MCF 10A (cell line): ENCODE data around the gene TCIRG1. TPM values are rescaled to one million over a fixed set of nuclear protein-coding genes. Genes with fewer than 3 reads are reported as not detected.

Experiments
- BruUV-seq: library from RNA; stranded (reverse); fragments of 400-500 nt; replicated peaks from 2 replicates; lab custom pipeline; 2021; lab: Mats Ljungman, UMichigan
- CTCF ChIA-PET: fragments of 300-600 bp; sonication (Branson Sonifier 250); formaldehyde crosslinking; extraction: SDS; loops from one replicate; lab custom pipeline; 2021; ENCODE audit warnings: antibody characterized with exemption, inconsistent platforms; lab: Yijun Ruan, JAX
- POLR2A ChIA-PET: fragments of 300-600, 350-650 bp; sonication (Branson Sonifier 250); formaldehyde crosslinking; extraction: SDS; loops from one replicate; lab custom pipeline; 2020; ENCODE audit warnings: antibody characterized with exemption, inconsistent platforms; lab: Yijun Ruan, JAX
- DNase-seq: peaks from one replicate; pipeline ENCODE4 v3.0.0-alpha.2; 2018; ENCODE audit not compliant: unreplicated experiment
- H3K27ac Mint-ChIP-seq: one replicate; pipeline ENCODE4 v1.8.0; 2022; ENCODE audit warnings: mild to moderate bottlenecking, low read depth, mixed read lengths; ENCODE audit not compliant: unreplicated experiment
- H3K27me3 Mint-ChIP-seq: one replicate; pipeline ENCODE4 v1.8.0; 2022; ENCODE audit warnings: mixed read lengths; ENCODE audit not compliant: insufficient read depth, unreplicated experiment
- H3K36me3 Mint-ChIP-seq: one replicate; pipeline ENCODE4 v1.8.0; 2022; ENCODE audit warnings: mild to moderate bottlenecking, moderate library complexity, mixed read lengths; ENCODE audit not compliant: insufficient read depth, unreplicated experiment
- H3K4me1 Mint-ChIP-seq: one replicate; pipeline ENCODE4 v1.8.0; 2022; ENCODE audit warnings: mixed read lengths; ENCODE audit not compliant: insufficient read depth, unreplicated experiment
- H3K4me3 Mint-ChIP-seq: one replicate; pipeline ENCODE4 v1.8.0; 2022; ENCODE audit warnings: mild to moderate bottlenecking, moderate library complexity, mixed read lengths; ENCODE audit not compliant: unreplicated experiment
- H3K9me3 Mint-ChIP-seq: one replicate; pipeline ENCODE4 v1.8.0; 2022; ENCODE audit warnings: mixed read lengths; ENCODE audit not compliant: unreplicated experiment
- intact Hi-C: fragments of 100-400 bp; cut with micrococcal nuclease; formaldehyde crosslinking; loops from 2 replicates; pipeline ENCODE4 v1.14.1; 2022
- total RNA-seq: library from RNA; stranded (reverse); gene quantifications from 2 replicates; pipeline ENCODE4 v1.2.3, GENCODE V29; 2022
- TF ChIP-seq, protein P1 (sequence below): fragments of 200-600 bp; IDR thresholded peaks from one replicate; pipeline ENCODE4 v1.8.0; 2022; ENCODE audit warnings: antibody characterized with exemption, mild to moderate bottlenecking; ENCODE audit not compliant: unreplicated experiment

TCIRG1 gene
- total RNA-seq, 1 experiment from 2014 or later: 12.3 TPM

DNA sequence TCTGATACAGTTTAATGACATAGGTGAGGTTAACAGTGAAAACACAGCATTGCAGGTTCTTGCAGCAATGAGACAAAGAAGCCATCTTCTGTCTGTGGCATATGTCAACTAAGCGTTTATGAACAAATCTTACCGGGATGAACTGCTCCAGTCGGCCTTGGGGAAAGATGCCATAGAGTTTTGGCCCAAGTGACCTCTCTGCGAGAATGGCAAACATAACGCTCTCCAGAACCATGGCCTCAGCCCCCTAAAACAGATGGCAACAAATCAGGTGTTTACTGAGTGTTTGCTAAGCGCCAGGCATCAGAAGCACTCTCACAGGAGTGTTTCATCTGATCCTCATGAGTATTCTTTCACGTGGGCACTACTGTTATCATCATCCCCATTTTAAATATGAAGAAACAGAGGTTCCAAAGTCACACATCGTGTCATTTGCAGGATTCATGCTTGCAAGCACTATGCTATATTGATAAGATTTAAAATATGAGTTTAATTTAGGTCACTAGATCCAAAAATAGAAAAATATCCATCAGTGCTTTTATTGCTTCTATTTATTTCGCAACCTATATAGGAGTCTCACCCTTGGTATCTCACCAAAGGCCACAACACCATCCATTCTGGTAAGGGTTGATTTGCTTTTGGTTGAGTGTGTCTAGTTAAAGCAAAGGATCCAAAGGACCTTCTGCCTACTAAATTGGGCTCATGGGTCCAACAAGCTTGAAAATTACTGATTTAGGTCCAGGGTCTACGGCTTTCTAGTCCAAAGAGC lies 35.9 kb downstream of the TCIRG1 start:
- CTCF ChIA-PET: no interaction called here
- Mint-ChIP-seq H3K4me3 (no peak overlapping the region), H3K27ac (no peak overlapping the region), H3K9me3 (no peaks in the 10 kb centered on the region), H3K36me3 (peaks cover 7% of the 10 kb centered on the region), H3K4me1 (no peaks in the 10 kb centered on the region), H3K27me3 (no peaks in the 10 kb centered on the region)
- POLR2A ChIA-PET: no interaction called here
- BruUV-seq: no TSS peak
- intact Hi-C loops: no loop called here
- TF ChIP-seq, protein P1, sequence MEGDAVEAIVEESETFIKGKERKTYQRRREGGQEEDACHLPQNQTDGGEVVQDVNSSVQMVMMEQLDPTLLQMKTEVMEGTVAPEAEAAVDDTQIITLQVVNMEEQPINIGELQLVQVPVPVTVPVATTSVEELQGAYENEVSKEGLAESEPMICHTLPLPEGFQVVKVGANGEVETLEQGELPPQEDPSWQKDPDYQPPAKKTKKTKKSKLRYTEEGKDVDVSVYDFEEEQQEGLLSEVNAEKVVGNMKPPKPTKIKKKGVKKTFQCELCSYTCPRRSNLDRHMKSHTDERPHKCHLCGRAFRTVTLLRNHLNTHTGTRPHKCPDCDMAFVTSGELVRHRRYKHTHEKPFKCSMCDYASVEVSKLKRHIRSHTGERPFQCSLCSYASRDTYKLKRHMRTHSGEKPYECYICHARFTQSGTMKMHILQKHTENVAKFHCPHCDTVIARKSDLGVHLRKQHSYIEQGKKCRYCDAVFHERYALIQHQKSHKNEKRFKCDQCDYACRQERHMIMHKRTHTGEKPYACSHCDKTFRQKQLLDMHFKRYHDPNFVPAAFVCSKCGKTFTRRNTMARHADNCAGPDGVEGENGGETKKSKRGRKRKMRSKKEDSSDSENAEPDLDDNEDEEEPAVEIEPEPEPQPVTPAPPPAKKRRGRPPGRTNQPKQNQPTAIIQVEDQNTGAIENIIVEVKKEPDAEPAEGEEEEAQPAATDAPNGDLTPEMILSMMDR: no peak
- no peak for DNase-seq

DNA sequence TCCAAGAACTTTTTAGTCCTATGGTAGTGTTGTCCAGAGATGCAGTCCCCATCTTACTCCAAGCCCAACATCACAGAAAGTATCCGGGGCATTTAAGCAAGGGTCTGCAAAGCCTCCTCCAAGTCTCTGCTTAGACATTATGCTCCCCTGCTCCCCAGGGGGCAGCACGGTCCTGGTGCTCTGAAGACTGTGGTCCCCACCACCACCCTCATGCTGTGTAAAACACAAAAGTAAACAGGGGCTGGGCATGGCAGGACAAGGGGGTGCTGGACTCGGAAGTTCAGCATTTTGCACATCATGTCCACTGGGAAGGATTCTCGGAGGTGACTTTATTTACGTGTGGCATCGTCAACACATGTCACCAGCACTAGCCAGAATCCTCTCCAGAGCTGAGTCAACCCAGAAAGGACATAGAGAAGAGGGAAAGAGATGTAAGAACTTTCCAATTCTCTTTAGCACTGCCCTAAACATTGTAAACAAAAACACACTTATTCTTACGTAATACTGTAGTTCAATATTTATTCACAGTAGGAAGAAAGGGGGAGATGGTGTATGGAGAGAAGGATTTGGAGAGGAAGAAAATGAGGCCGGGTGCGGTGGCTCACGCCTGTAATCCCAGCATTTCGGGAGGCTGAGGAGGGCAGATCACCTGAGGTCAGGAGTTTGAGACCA lies 37.7 kb downstream of the TCIRG1 start:
- Mint-ChIP-seq H3K27me3 (no peaks in the 10 kb centered on the region), H3K4me1 (peaks cover 1% of the 10 kb centered on the region), H3K4me3 (no peak overlapping the region), H3K9me3 (no peaks in the 10 kb centered on the region), H3K27ac (no peak overlapping the region), H3K36me3 (no peaks in the 10 kb centered on the region)
- ChIA-PET CTCF (no interaction called here), POLR2A (no interaction called here)
- BruUV-seq: no TSS peak
- DNase-seq: no peak
- TF ChIP-seq, protein P1: no peak
- intact Hi-C loops: no loop called here

DNA sequence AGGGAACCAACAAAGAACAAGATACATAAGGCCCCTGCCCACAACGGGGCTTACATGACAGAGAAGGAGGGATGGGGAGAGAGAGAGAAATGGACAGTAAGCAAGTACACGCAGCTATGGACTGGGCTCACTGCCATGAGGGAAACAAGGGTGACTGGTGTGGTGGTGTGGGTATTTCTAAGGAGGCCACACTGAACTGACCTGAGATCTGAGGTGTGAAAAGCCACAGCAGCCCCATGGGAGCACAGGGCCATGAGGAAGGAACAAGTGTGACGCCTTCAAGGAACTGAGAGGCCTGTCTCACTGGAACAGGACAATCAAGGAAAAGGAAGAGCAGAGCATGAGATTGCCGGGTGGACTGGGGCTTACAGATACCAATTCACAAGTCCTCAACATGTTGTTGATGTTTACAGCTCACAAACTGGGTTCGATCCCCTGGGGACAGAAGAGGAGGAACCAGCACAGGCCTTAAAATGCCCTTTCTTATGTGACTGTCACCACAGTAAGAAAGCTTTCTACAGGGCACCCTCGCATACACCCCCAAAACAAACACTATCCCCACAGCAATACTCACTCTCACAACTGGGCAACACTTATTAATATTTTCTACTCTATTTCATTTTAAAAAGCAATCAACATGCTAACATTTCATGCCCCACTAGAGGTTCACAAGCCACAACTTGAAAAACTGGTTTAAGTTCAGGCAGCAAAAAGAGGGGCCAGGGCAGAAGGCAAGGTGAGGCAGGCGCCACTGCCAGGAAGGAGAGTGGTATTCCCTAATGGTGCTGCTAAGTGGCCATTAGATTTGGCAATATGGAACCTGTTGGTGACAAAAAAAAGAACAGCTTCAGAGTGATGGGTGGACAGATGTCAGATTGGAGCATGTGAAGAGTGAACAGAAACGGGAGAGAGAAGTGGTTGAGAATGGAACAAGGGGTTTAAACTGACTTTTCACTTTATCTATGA lies 39.1 kb downstream of the TCIRG1 start:
- CTCF ChIA-PET: interaction anchor here (0.6 to 0.7 kb wide), 3 partner anchors 8 to 1359 kb away, joined by 3 to 6 read pairs (median 3); no protein-coding TSS in a partner anchor
- no peak overlapping the region for H3K27ac Mint-ChIP-seq

More for the DNA sequence above, 39.1 kb downstream of the TCIRG1 start:
- Mint-ChIP-seq H3K4me1 (peaks cover 5% of the 10 kb centered on the region), H3K9me3 (no peaks in the 10 kb centered on the region), H3K27me3 (no peaks in the 10 kb centered on the region), H3K4me3 (no peak overlapping the region), H3K36me3 (no peaks in the 10 kb centered on the region)
- BruUV-seq: no TSS peak
- intact Hi-C loops: no loop called here
- POLR2A ChIA-PET: no interaction called here
- no peak for DNase-seq
- TF ChIP-seq, protein P1: no peak
